Transverse colon (tissue), 4 donors: ENCODE data around the gene CHMP2B.

Experiments used
- EP300 ChIP-seq: sonication (generic); formaldehyde crosslinking; IDR thresholded peaks from one replicate; pipeline ENCODE4 v1.6.1; 2017; ENCODE audit warnings: antibody characterized with exemption, low read depth
- POLR2A ChIP-seq: fragments of 450-650 bp; IDR thresholded peaks from one replicate; pipeline ENCODE4 v1.6.1; 2016; ENCODE audit warnings: antibody characterized with exemption, mild to moderate bottlenecking, moderate library complexity
- POLR2AphosphoS5 ChIP-seq, 3 donors: sonication (generic); formaldehyde crosslinking; IDR thresholded peaks; one replicate each; pipeline ENCODE4 v1.6.1; 2016; ENCODE audit warnings: antibody characterized with exemption in 3 of 3
- TF ChIP-seq, protein P1 (sequence below), 5 experiments: fragments of 200-600 bp in 3 of 5; fragments of 450-650 bp in 2 of 5; sonication (generic) in 3 of 5; IDR thresholded peaks; 1 replicate in 2 of 5; 2 replicates in 3 of 5; pipeline ENCODE4 v1.5.1; 2016 to 2017; ENCODE audit warnings: antibody characterized with exemption in 5 of 5, inconsistent platforms in 3 of 5, mild to moderate bottlenecking in 2 of 5, moderate library complexity in 1 of 5

DNA sequence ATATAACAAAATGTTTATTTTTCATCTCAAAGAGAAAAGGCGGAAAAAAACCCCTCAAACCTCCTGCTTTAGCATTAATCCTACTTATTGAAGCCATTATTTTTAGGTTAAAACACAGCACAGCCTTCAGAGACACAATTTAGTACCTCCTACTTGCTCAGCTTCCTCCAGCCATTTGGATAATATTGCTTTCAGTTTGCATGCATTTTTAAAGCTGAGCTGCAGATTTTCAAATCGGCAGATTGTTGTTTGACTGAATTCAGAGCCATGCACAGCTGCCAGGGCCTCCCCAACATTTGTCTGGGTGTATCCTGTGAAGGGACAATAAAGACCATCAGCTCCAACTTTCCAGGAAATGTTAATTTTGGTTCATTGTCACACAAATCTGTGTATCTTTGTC, 34.8 kb downstream of the CHMP2B start:
- TF ChIP-seq, protein P1, sequence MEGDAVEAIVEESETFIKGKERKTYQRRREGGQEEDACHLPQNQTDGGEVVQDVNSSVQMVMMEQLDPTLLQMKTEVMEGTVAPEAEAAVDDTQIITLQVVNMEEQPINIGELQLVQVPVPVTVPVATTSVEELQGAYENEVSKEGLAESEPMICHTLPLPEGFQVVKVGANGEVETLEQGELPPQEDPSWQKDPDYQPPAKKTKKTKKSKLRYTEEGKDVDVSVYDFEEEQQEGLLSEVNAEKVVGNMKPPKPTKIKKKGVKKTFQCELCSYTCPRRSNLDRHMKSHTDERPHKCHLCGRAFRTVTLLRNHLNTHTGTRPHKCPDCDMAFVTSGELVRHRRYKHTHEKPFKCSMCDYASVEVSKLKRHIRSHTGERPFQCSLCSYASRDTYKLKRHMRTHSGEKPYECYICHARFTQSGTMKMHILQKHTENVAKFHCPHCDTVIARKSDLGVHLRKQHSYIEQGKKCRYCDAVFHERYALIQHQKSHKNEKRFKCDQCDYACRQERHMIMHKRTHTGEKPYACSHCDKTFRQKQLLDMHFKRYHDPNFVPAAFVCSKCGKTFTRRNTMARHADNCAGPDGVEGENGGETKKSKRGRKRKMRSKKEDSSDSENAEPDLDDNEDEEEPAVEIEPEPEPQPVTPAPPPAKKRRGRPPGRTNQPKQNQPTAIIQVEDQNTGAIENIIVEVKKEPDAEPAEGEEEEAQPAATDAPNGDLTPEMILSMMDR (IDR thresholded peaks at IDR 0.05), result no peak
- TF ChIP-seq EP300 (no peak), POLR2AphosphoS5 (IDR thresholded peaks at IDR 0.05) (no peak), POLR2A (no peak)
